K562 (cell line): Measurements from ENCODE around the gene SERINC5.

Experiments
- CTCF ChIP-seq, 3 experiments: IDR thresholded peaks in 2 of 3; conservative IDR thresholded peaks in 1 of 3; 2 replicates each; pipeline ENCODE4 v1.5.1; 2011 to 2012; ENCODE audit warnings: low read length in 3 of 3, mild to moderate bottlenecking in 3 of 3, control low read depth in 2 of 3, improper control_type of control experiment in 1 of 3, inconsistent platforms in 1 of 3, low read depth in 1 of 3, mixed read lengths in 1 of 3, moderate library complexity in 1 of 3; ENCODE audit not compliant: insufficient read depth in 2 of 3
- ELF1 ChIP-seq: fragments of 200-800 bp; sonication (Bioruptor generic); IDR thresholded peaks from 2 replicates; pipeline ENCODE4 v1.6.1; 2016; ENCODE audit warnings: missing genetic modification characterization, missing compliant biosample characterization
- ELF4 ChIP-seq: fragments of 450-650 bp; formaldehyde crosslinking; IDR thresholded peaks from 2 replicates; pipeline ENCODE4 v1.4.0; 2022; ENCODE audit warnings: missing genetic modification characterization
- GATA2 ChIP-seq: sonication (generic); formaldehyde crosslinking; IDR thresholded peaks from 2 replicates; pipeline ENCODE4 v1.4.0; 2020; ENCODE audit warnings: mild to moderate bottlenecking, missing genetic modification reagents
- GATAD2B ChIP-seq: fragments of 450-650 bp; IDR thresholded peaks from 2 replicates; pipeline ENCODE4 v1.6.1; 2017; ENCODE audit warnings: mild to moderate bottlenecking, borderline replicate concordance
- KLF1 ChIP-seq: fragments of 450-650 bp; IDR thresholded peaks from 2 replicates; pipeline ENCODE4 v1.6.1; 2016; ENCODE audit warnings: missing genetic modification characterization, missing compliant biosample characterization
- MTA3 ChIP-seq: fragments of 450-650 bp; formaldehyde crosslinking; IDR thresholded peaks from 2 replicates; pipeline ENCODE4 v1.6.1; 2017; ENCODE audit warnings: mild to moderate bottlenecking, borderline replicate concordance
- PHF8 ChIP-seq: fragments of 200-600 bp; sonication (generic); IDR thresholded peaks from 2 replicates; pipeline ENCODE4 v1.6.1; 2012; ENCODE audit warnings: mixed run types, mild to moderate bottlenecking, inconsistent platforms, low read length, moderate library complexity, borderline replicate concordance
- ZFP36 ChIP-seq: fragments of 150-350 bp; IDR thresholded peaks from 2 replicates; pipeline ENCODE4 v1.6.1; 2018; ENCODE audit warnings: low read length, low read depth; ENCODE audit not compliant: partially characterized antibody
- ZNF134 ChIP-seq: fragments of 250-450 bp; sonication (Bioruptor Pico); conservative IDR thresholded peaks from 2 replicates; pipeline ENCODE4 v1.4.0; 2020
- ZNF232 ChIP-seq: sonication (generic); formaldehyde crosslinking; IDR thresholded peaks from 2 replicates; pipeline ENCODE4 v1.8.0; 2022; ENCODE audit warnings: mild to moderate bottlenecking, missing genetic modification reagents
- ZNF592 ChIP-seq: fragments of 450-650 bp; IDR thresholded peaks from 2 replicates; pipeline ENCODE4 v1.6.1; 2017; ENCODE audit warnings: antibody characterized with exemption, mild to moderate bottlenecking
- TF ChIP-seq, protein P1 (sequence below): fragments of 450-650 bp; formaldehyde crosslinking; IDR thresholded peaks from 2 replicates; pipeline ENCODE4 v1.4.0; 2022; ENCODE audit warnings: missing genetic modification characterization
- TF ChIP-seq, protein P2 (sequence below): sonication (generic); formaldehyde crosslinking; IDR thresholded peaks from 2 replicates; pipeline ENCODE4 v1.8.0; 2023; ENCODE audit warnings: mild to moderate bottlenecking, missing genetic modification reagents

DNA sequence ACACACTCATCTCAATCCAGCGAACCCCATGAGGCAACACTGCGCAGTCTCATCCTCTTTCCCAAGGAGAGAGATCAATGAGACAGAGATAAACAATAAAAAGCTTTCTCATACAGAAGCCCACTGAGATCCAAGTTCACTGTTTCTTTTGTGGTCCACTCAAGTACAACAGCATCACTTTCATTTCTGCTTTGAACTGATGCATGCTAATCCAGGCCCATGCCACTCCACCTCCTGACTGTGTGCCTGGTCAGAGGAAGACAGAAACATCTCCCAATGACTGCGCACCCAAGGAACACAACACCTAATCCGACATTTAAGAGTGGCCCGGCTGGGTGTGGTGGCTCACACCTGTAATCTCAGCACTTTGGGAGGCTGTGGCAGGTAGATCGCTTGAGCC lies 104.0 kb downstream of the SERINC5 start:
- TF ChIP-seq, protein P1, sequence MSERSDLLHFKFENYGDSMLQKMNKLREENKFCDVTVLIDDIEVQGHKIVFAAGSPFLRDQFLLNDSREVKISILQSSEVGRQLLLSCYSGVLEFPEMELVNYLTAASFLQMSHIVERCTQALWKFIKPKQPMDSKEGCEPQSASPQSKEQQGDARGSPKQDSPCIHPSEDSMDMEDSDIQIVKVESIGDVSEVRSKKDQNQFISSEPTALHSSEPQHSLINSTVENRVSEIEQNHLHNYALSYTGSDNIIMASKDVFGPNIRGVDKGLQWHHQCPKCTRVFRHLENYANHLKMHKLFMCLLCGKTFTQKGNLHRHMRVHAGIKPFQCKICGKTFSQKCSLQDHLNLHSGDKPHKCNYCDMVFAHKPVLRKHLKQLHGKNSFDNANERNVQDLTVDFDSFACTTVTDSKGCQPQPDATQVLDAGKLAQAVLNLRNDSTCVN: no peak
- TF ChIP-seq ZFP36 (no peak), MTA3 (no peak), CTCF (IDR thresholded peaks at IDR 0.05 in 2 of 3, conservative IDR thresholded peaks at IDR 0.05 in 1 of 3; ENCODE audit: insufficient read depth in 2 of 3, low read depth in 1 of 3, low read length in 3 of 3) (no peak), ZNF592 (no peak), GATA2 (CRISPR knock-in tag) (no peak), ELF4 (no peak), ZNF232 (CRISPR knock-in tag) (no peak), PHF8 (no peak), GATAD2B (no peak), KLF1 (tag) (no peak), ELF1 (tag) (no peak), ZNF134 (no peak)
- TF ChIP-seq, protein P2, sequence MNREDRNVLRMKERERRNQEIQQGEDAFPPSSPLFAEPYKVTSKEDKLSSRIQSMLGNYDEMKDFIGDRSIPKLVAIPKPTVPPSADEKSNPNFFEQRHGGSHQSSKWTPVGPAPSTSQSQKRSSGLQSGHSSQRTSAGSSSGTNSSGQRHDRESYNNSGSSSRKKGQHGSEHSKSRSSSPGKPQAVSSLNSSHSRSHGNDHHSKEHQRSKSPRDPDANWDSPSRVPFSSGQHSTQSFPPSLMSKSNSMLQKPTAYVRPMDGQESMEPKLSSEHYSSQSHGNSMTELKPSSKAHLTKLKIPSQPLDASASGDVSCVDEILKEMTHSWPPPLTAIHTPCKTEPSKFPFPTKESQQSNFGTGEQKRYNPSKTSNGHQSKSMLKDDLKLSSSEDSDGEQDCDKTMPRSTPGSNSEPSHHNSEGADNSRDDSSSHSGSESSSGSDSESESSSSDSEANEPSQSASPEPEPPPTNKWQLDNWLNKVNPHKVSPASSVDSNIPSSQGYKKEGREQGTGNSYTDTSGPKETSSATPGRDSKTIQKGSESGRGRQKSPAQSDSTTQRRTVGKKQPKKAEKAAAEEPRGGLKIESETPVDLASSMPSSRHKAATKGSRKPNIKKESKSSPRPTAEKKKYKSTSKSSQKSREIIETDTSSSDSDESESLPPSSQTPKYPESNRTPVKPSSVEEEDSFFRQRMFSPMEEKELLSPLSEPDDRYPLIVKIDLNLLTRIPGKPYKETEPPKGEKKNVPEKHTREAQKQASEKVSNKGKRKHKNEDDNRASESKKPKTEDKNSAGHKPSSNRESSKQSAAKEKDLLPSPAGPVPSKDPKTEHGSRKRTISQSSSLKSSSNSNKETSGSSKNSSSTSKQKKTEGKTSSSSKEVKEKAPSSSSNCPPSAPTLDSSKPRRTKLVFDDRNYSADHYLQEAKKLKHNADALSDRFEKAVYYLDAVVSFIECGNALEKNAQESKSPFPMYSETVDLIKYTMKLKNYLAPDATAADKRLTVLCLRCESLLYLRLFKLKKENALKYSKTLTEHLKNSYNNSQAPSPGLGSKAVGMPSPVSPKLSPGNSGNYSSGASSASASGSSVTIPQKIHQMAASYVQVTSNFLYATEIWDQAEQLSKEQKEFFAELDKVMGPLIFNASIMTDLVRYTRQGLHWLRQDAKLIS: no peak
